DND-41 (cell line): ENCODE data around the gene TNIP3.

Experiments used
- ATAC-seq: fragments of 200-7000 bp; cut with Tn5 transposase; 3 replicates; pipeline ENCODE4 v1.9.1; 2021; ENCODE audit warnings: low read depth; ENCODE audit not compliant: insufficient read depth
- DNase-seq: peaks from one replicate; pipeline ENCODE4 v3.0.0-alpha.2; 2020
- H2AFZ ChIP-seq: 2 replicates; pipeline ENCODE4 v1.6.0; 2012; ENCODE audit warnings: low read depth, low read length
- H3K27ac ChIP-seq: 2 replicates; pipeline ENCODE4 v1.5.1; 2012; ENCODE audit warnings: low read length, inconsistent platforms
- H3K27me3 ChIP-seq: fragments of 200-600 bp; sonication (generic); 2 replicates; pipeline ENCODE4 v1.6.0; 2012; ENCODE audit warnings: low read length, mild to moderate bottlenecking, inconsistent platforms; ENCODE audit not compliant: insufficient read depth, poor library complexity
- H3K36me3 ChIP-seq: 2 replicates; pipeline ENCODE4 v1.5.1; 2012; ENCODE audit warnings: low read length, inconsistent platforms; ENCODE audit not compliant: insufficient read depth
- H3K4me1 ChIP-seq: 2 replicates; pipeline ENCODE4 v1.5.1; 2012; ENCODE audit warnings: mild to moderate bottlenecking, low read length; ENCODE audit not compliant: insufficient read depth
- H3K4me2 ChIP-seq: 2 replicates; pipeline ENCODE4 v1.6.0; 2012; ENCODE audit warnings: mild to moderate bottlenecking, moderate library complexity, low read length, inconsistent platforms; ENCODE audit not compliant: insufficient read depth
- H3K4me3 ChIP-seq, 2 experiments: fragments of 200-600 bp in 1 of 2; shearing (Covaris generic) in 1 of 2; 2 replicates each; pipeline ENCODE4 v1.5.1; 2012 to 2016; ENCODE audit warnings: inconsistent platforms in 2 of 2, low read length in 2 of 2, mild to moderate bottlenecking in 2 of 2, low read depth in 1 of 2, moderate library complexity in 1 of 2
- H3K79me2 ChIP-seq: 2 replicates; pipeline ENCODE4 v1.6.0; 2012; ENCODE audit warnings: low read length, inconsistent platforms; ENCODE audit not compliant: insufficient read depth
- H3K9ac ChIP-seq: 2 replicates; pipeline ENCODE4 v1.6.0; 2012; ENCODE audit warnings: low read depth, mild to moderate bottlenecking, inconsistent platforms, low read length, moderate library complexity
- H3K9me3 ChIP-seq: 2 replicates; pipeline ENCODE4 v1.5.1; 2012; ENCODE audit warnings: low read length, moderate library complexity, mild to moderate bottlenecking, inconsistent platforms; ENCODE audit not compliant: insufficient read depth, severe bottlenecking
- H4K20me1 ChIP-seq: 2 replicates; pipeline ENCODE4 v1.6.0; 2012; ENCODE audit warnings: low read length; ENCODE audit not compliant: insufficient read depth
- EZH2 ChIP-seq: IDR thresholded peaks from 3 replicates; pipeline ENCODE4 v1.6.1; 2012; ENCODE audit warnings: borderline replicate concordance, low read depth, mild to moderate bottlenecking, moderate library complexity, low read length, inconsistent platforms; ENCODE audit not compliant: severe bottlenecking
- TF ChIP-seq, protein P1 (sequence below): IDR thresholded peaks from 2 replicates; pipeline ENCODE4 v1.5.1; 2012; ENCODE audit warnings: borderline replicate concordance, low read length, moderate library complexity, mild to moderate bottlenecking; ENCODE audit not compliant: poor library complexity, severe bottlenecking; ENCODE audit errors: extremely low read depth

Gene TNIP3

DNA sequence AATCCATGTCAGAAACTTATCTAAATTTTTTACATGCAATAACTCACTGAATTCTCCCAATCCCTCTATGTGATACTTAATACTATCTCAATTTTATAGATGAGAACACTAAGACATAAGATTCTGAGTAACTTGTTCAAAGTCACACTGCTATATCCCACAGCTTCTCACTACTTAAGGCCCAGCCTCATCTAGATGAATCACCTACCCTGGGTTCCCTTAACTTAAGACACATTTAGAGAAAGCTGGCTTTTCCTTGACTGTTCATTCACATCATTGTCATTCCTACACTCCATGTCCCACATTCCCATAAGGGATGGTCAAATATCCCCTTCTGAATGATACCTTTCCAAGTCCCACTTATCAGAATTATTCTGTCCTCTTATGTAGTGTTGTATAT, 21.0 kb downstream of the TNIP3 start:
- ATAC-seq (no peak), DNase-seq (no peak)
- no peak for TF ChIP-seq EZH2
- TF ChIP-seq, protein P1, sequence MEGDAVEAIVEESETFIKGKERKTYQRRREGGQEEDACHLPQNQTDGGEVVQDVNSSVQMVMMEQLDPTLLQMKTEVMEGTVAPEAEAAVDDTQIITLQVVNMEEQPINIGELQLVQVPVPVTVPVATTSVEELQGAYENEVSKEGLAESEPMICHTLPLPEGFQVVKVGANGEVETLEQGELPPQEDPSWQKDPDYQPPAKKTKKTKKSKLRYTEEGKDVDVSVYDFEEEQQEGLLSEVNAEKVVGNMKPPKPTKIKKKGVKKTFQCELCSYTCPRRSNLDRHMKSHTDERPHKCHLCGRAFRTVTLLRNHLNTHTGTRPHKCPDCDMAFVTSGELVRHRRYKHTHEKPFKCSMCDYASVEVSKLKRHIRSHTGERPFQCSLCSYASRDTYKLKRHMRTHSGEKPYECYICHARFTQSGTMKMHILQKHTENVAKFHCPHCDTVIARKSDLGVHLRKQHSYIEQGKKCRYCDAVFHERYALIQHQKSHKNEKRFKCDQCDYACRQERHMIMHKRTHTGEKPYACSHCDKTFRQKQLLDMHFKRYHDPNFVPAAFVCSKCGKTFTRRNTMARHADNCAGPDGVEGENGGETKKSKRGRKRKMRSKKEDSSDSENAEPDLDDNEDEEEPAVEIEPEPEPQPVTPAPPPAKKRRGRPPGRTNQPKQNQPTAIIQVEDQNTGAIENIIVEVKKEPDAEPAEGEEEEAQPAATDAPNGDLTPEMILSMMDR, result no peak
- Histone ChIP-seq H3K4me1 (no peaks in the 10 kb centered on the region), H3K4me2 (no peak overlapping the region), H3K4me3 (no peak overlapping the region), H3K27ac (no peak overlapping the region), H2AFZ (no peak overlapping the region), H3K9ac (no peak overlapping the region), H3K9me3 (no peaks in the 10 kb centered on the region), H3K36me3 (no peaks in the 10 kb centered on the region), H4K20me1 (no peaks in the 10 kb centered on the region), H3K27me3 (no peaks in the 10 kb centered on the region), H3K79me2 (no peaks in the 10 kb centered on the region)

DNA sequence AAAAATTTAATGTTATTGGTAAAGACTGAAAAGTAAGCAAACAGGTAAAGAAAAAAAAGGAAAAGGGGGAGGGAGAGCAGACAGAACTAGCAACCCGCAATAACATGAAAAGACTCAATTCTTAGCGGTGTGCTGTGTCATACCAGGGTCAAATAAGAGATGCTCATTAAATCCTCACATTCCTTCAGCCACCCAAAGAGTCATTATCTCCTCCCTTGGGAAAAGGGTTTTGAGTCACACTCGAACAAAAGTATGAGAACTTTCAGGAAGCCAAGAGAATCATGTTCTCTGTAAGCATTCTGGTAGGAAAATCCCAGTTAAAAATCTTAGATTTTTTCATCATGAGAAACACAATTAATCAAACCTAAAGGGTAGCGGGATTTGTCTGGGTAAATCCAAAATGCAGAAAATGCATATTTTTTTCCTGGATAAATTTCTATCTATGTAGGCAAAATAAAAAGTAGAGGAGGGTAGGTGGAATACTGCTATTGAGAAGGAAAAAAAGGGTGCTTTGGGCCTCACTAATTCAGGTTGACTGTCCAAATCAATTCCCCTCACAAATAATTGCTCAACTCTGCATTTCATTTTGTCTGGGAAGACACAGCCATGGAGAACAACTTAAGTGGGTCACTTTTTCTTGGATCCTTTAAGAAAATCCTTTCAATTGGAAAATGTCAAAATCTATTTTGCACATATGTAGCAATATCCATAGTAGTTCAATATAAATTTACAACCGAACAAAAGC, 23.2 kb downstream of the TNIP3 start:
- Histone ChIP-seq H3K9me3 (no peaks in the 10 kb centered on the region), H3K9ac (no peak overlapping the region), H4K20me1 (no peaks in the 10 kb centered on the region), H3K4me2 (no peak overlapping the region), H3K4me1 (no peaks in the 10 kb centered on the region), H3K36me3 (no peaks in the 10 kb centered on the region), H3K27me3 (no peaks in the 10 kb centered on the region), H3K79me2 (no peaks in the 10 kb centered on the region), H3K4me3 (no peak overlapping the region), H3K27ac (no peak overlapping the region), H2AFZ (no peak overlapping the region)
- ATAC-seq (no peak), DNase-seq (no peak)
- TF ChIP-seq, protein P1, result no peak
- TF ChIP-seq EZH2, result no peak

DNA sequence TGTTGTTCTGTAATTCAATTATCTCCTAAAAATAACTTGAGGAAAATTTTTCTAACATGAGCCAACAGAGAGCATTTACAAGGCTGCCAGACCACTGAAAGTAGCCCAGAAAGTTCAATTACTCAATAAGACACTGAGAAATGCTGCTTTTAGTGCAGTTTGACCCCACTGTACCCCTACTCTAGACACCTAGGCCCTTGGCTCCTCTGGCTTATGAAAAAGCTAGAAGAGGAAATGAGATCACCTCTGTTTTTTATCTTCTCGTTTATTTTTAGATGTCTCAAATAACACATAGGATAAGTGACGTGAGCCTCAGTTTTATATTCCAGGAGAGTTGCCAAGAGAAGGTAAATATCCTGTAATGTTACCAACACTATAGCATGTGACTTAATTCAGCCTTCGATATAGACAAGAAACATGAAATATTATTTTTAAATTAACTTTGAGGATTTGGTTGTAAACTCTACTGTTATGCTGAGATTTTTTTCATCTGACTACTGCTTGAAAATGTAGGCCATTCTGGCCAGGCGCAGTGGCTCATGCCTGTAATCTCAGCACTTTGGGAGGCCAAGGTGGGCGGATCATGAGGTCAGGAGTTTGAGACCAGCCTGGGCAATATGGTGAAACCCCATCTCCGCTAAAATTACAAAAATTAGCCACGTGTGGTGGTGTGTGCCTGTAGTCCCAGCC, 24.4 kb downstream of the TNIP3 start:
- H3K79me2 ChIP-seq, result no peaks in the 10 kb centered on the region
- no peaks in the 10 kb centered on the region for H3K4me1 ChIP-seq
- no peaks in the 10 kb centered on the region for H3K9me3 ChIP-seq
- no peak for TF ChIP-seq EZH2
- TF ChIP-seq, protein P1, result no peak
- ATAC-seq (no peak), DNase-seq (no peak)
- H4K20me1 ChIP-seq, result no peaks in the 10 kb centered on the region
- no peaks in the 10 kb centered on the region for H3K27me3 ChIP-seq
- H2AFZ ChIP-seq, result no peak overlapping the region
- no peak overlapping the region for H3K9ac ChIP-seq
- no peak overlapping the region for H3K27ac ChIP-seq
- H3K4me2 ChIP-seq, result no peak overlapping the region
- no peaks in the 10 kb centered on the region for H3K36me3 ChIP-seq
- no peak overlapping the region for H3K4me3 ChIP-seq
